NOMO-1 treated with DMSO at 0.1 percent for 48 hours (cell line): ENCODE measurements around the gene CITED1.

Source experiments
- DNase-seq: peaks from one replicate; lab custom pipeline; 2025; ENCODE audit not compliant: unreplicated experiment; lab: John Stamatoyannopoulos, UW

Gene CITED1

DNA sequence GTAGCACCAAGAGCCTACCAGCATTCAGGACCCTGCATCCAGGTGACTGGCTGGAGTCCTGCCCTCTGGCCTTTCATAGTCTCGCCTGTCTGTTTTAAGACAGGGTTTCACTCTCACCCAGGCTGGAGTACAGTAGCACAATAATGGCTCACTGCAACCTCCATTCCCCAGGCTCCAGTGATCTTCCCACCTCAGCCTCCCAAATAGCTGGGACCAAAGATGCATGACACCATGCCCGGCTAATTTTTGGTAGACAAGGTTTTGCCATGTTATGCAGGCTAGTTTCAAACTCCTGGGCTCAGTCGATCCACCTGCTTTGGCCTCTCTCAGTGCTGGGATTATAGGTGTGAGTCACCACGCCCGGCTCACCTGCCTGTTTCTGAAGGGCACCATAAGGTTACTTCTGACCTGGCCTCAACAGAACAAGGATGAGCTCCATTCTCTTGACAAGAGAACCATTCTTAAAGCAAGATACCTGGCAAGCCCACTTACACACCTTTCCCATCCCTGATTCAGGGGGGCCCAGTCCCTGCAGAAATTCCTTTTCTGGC lies 35.3 kb downstream of the CITED1 start:
- DNase-seq = no peak

DNA sequence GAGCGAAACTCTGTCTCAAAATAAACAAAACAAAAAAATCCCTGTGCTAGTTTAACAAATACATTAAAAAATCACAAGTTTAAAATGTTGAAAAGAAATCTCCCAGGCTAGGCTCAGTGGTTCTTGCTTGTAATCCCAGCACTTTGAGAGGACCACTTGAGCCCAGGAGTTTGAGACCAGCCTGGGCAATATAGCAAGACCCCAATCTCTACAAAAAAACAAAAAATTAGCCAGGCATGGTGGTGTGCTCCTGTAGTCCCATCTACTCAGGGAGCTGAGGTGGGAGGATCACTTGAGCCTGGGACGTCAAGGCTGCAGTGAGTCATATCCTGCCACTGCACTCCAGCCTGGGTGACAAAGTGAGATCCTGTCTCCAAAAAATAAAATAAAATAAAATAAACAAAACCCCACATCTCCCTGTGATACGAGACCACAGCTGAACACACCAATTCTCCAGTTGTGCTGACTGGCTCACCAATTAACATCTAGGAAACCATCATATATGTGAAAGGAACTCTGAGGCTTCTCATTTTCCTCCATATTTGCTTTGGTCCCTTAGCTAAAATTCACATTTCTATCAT lies 36.0 kb downstream of the CITED1 start:
- no peak for DNase-seq

DNA sequence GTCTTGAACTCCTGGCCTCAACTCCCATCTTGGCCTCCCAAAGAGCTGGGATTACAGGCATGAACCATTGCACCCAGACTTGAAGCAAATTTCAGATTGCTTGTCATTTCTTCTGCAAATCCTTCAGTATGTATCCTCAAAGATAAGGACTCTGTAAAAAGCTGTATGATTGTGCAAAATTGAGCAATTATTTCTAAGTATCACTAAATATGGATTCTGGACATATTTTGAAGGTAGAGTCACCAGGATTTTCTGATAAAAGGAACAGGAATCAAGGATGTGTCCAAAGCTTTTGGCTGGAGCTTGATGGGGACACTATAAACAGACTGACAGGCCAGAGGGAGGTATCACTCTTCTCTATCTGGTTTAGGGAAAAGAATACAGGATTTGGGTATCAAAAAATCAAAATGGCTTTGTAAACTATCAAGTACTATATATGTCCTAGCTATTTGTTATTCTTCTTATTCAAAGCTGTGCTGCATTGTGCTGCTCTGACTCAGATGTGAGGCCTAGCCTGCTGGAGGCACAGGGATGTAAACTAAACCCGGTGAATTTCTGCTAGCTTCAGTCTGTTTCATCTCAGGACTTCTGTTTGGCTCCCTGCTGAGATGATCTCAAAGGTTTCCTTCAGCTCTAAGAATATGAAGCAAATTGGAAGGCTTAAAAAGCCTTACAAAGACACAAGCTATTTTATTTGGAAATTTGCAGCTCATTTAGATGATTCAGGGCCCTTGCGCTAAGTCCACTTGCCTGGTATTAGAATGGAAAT lies 36.9 kb downstream of the CITED1 start:
- no peak for DNase-seq

DNA sequence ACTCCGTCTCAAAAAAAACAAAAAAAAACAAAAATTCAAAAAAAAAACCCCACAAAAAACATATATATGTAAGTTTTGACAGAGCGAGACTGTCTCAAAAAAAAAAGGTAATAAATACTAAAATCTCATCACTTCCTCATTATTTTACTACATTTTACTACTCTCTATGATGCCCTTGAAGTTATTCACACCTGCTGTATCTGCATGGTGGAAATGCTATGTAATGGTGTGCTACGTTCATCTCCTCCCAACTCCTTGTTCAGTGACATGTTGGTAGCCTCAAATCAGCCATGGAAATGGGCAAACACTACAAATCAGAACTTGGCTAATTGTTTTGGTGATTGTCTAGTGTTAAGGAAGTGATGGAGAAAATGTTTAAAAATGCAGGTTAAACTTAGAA lies 40.5 kb downstream of the CITED1 start:
- DNase-seq = no peak

DNA sequence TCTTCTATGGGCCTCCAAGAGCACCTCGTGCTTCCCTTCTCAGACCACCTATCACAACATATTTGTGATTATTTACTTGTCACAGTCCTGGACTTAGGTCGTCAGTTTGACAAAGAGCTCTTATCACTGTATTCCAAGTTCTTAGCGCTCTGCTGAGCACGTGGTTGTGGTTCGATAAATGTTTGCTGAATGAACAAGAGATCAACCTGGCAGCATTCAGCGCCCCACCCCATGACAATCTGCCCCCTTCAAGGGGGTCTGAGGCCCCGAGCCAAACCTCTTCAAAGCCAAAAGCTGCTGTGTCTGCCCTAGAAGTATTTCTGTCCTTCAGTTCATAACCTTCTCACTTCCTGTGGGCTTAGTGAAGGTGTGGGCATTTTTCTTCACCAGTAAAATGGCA lies 43.6 kb downstream of the CITED1 start:
- DNase-seq = no peak

DNA sequence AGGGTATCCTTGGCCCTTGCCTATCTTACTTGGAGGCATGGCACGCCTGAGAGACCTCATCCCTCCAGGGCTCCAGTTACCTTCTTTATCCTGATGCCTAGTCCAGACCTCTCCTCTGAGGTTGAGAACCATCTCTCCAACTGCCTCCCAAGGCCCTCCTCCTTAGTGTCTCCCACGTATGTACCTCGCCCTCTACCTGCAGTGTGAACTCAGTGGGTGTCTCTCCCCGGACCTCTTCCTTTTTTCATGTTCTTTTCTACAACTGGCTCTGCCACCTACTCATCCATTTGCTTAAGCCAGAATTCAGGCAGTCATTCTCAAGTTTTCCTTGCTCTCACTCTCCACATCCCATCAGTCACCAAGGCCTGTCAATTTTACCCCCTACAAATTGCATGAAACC lies 45.3 kb downstream of the CITED1 start:
- no peak for DNase-seq

DNA sequence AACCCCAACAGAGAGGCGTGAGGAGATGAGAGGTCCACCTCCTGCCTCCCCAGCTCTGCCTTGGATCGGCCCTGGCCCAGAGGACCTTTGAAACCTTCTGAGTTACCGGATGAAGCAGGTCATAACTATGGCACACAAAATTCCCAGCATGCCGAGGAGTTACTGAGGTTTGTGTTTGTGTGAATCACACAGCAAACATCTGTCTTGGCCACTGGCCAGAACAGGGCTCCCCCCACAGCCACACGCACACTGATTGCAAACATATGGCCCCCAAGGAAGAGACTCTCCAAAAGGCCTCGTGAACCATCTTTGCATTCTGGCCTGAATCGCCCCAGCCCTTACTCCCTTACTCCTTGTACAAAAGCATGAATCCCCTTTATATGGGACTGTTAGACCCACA lies 47.5 kb downstream of the CITED1 start:
- DNase-seq = no peak

DNA sequence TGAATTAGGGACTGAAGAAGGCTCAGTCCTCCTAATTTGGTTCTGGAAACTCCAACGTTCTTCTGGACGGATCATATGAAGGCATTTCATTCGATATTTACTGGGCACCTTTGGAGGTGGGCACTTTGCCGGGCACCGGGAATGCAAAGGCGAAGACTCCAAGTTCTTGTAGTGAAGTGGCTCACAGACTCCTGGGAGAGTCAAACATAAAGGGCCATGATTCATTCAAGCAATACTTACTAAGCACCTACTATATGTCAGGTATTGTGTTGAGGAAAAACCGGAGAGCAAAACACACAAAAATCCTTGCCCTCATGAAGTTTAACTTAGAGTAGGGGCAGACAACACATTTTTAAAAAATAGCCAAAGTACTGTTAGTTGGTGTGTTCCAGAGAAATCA lies 49.9 kb downstream of the CITED1 start:
- no peak for DNase-seq

DNA sequence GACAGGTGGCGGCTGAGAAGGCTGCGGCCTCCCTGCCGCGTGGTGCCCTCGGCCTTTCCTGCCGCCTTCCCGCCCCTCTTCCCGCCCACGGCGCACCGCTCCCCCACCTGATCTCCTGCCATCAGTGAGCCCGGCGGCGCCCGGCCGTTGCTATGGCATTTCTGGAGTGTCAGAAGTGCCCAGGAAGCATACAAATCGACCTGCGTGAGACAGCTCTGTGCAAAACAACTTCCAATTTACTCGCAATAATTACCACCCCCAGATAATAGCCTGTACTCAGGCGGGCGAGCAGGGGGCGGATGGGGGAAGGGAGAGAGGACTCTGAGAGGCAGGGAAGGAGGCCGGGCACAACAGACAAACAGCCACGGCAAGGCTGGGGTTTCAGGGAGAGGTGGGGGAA lies 50.3 kb downstream of the CITED1 start:
- no peak for DNase-seq

DNA sequence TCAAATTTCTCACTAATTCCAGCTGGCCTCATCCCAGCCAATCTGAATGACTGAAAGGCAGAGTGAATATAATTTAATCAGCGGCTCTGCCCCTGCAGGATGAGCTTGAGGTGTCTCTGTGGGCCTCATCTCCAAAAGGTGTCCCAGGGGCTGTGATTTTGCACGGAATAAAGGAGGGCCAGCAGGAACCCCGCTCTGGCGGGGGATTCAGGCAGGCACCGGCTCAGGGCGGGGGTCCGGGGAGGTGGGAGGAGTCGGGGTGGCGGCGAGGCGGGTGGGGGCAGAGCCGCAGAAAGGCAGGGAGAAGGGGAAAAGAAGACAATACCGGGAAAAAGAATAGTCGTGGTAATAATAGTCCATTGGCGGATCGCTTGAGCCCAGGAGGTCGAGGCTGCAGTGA lies 50.9 kb downstream of the CITED1 start:
- DNase-seq = no peak

DNA sequence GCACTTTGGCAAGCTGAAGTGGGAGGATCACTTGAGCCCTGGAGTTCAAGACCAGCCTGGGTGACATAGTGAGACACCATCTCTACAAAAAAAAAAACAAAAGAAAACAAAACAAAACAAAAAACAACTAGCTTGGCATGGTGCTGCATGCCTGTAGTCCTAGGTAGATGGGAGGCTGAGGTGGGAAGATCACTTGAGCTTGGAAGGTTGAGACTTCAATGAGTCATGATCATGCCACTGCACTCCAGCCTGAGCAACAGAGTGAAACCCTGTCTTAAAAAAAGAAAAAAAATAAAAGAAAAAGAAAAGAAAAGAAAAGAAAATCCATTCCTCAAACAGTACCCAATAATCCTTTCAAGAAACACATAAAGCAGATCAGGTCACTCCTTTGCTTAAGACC lies 52.0 kb downstream of the CITED1 start:
- no peak for DNase-seq
